A549 (cell line): ENCODE results near the gene B4GALT3.

ENCODE experiments used
- BHLHE40 ChIP-seq: IDR thresholded peaks from 2 replicates; pipeline ENCODE4 v1.6.1; 2012; ENCODE audit warnings: low read depth, low read length, inconsistent platforms
- ESRRA ChIP-seq: fragments of 150-350 bp; IDR thresholded peaks from 2 replicates; pipeline ENCODE4 v1.6.1; 2014; ENCODE audit warnings: mild to moderate bottlenecking, low read length, borderline replicate concordance
- NR3C1 ChIP-seq: fragments of >200 bp; sonication (Bioruptor Twin); formaldehyde crosslinking; IDR thresholded peaks from 3 replicates; pipeline ENCODE4 v1.6.1; 2017
- PHF8 ChIP-seq: fragments of 200-600 bp; sonication (generic); IDR thresholded peaks from 2 replicates; pipeline ENCODE4 v1.6.1; 2016; ENCODE audit warnings: low read depth, mild to moderate bottlenecking, antibody characterized with exemption, moderate library complexity, borderline replicate concordance
- RFX5 ChIP-seq: fragments of 450-650 bp; IDR thresholded peaks from 2 replicates; pipeline ENCODE4 v1.7.1; 2014; ENCODE audit warnings: antibody characterized with exemption, mild to moderate bottlenecking, moderate library complexity
- TF ChIP-seq, protein P1 (sequence below): fragments of >200 bp; sonication (Bioruptor Twin); formaldehyde crosslinking; IDR thresholded peaks from 3 replicates; pipeline ENCODE4 v1.5.1; 2016

DNA sequence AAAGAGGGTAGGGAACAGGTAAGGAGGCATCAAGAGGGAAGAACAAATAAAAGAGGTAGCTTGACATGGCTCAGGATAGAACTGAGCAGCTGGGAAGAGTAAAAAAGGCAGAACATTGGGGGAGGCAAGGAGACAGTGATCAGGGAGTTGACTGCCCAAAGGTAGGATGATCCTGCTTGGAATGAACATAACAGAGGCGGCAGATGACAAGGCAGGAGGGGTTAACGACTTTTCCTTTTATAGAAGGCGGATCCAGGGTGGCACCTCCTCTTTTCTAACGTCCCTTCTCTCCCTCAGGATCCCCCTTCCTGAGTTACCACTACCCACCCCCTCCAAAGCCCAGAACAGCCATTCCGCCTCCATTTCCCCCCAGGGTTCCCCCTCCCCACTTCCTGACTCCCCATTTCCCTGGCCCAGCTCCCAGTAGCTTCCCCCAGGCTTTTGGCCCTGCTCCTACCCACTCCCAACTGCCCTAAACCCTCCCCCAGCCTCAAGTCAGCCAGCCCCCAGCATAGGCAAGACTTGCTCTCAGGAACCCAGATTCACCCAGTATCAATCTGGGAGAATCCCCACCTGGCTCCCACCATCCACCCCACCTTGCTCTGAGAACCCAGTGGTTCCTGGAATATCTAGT is 22.3 kb upstream of the B4GALT3 start:
- TF ChIP-seq PHF8 (no peak), ESRRA (no peak), NR3C1 (no peak), BHLHE40 (no peak), RFX5 (no peak)
- TF ChIP-seq, protein P1, sequence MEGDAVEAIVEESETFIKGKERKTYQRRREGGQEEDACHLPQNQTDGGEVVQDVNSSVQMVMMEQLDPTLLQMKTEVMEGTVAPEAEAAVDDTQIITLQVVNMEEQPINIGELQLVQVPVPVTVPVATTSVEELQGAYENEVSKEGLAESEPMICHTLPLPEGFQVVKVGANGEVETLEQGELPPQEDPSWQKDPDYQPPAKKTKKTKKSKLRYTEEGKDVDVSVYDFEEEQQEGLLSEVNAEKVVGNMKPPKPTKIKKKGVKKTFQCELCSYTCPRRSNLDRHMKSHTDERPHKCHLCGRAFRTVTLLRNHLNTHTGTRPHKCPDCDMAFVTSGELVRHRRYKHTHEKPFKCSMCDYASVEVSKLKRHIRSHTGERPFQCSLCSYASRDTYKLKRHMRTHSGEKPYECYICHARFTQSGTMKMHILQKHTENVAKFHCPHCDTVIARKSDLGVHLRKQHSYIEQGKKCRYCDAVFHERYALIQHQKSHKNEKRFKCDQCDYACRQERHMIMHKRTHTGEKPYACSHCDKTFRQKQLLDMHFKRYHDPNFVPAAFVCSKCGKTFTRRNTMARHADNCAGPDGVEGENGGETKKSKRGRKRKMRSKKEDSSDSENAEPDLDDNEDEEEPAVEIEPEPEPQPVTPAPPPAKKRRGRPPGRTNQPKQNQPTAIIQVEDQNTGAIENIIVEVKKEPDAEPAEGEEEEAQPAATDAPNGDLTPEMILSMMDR, result no peak
